Left kidney (tissue), 2 donors: ENCODE results near the gene APBB1. TPM values are rescaled to one million over a fixed set of nuclear protein-coding genes. Genes with fewer than 3 reads are reported as not detected.
"Not testable (repeated sequence)": the region's sequence is repeated elsewhere in the genome, so short reads cannot be mapped to it uniquely, and the experiment has no call there.

ENCODE experiments used
- DNase-seq: peaks from one replicate; pipeline ENCODE4 v3.0.0-alpha.2; 2013
- polyA plus RNA-seq: library from polyadenylated mRNA; unstranded; fragments of 120-200 nt; gene quantifications from one replicate; pipeline ENCODE4 v1.2.1, GENCODE V29; 2013; ENCODE audit not compliant: insufficient read length

The APBB1 gene
- polyA plus RNA-seq, 1 donor = 55.3 TPM

DNA sequence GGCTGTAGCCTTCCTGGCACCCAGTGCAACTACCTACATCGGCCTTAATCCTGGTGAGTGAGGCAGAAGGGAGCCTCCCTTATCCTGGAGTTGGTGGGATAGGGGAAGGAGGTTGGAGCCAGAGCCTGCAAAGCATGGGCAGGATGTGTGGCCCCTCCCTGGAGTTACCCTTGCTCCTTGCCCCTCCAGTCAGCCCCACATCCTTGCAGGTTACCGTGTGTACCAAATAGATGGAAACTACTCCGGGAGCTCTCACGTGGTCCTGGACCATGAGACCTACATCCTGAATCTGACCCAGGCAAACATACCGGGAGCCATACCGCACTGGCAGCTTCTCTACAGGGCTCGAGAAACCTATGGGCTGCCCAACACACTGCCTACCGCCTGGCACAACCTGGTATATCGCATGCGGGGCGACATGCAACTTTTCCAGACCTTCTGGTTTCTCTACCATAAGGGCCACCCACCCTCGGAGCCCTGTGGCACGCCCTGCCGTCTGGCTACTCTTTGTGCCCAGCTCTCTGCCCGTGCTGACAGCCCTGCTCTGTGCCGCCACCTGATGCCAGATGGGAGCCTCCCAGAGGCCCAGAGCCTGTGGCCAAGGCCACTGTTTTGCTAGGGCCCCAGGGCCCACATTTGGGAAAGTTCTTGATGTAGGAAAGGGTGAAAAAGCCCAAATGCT, 24.8 kb downstream of the APBB1 start:
- DNase-seq = no peak

DNA sequence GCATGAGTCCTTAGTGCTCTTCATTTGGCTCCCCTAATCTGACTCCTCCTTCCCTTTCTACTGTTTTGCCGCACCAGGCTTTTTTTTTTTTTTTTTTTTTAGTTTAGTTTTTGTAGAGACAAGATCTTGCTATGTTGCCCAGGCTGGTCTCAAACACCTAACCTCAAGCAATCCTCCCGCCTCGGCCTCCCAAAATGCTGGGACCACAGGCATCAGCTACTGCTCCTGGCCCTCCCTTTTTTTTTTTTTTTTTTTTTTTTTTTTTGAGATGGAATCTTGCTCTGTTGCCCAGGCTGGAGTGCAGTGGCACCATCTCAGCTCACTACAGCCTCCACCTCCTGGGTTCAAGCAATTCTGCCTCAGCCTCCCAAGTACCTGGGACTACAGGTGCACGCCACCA, 26.6 kb downstream of the APBB1 start:
- not testable (repeated sequence) for DNase-seq

DNA sequence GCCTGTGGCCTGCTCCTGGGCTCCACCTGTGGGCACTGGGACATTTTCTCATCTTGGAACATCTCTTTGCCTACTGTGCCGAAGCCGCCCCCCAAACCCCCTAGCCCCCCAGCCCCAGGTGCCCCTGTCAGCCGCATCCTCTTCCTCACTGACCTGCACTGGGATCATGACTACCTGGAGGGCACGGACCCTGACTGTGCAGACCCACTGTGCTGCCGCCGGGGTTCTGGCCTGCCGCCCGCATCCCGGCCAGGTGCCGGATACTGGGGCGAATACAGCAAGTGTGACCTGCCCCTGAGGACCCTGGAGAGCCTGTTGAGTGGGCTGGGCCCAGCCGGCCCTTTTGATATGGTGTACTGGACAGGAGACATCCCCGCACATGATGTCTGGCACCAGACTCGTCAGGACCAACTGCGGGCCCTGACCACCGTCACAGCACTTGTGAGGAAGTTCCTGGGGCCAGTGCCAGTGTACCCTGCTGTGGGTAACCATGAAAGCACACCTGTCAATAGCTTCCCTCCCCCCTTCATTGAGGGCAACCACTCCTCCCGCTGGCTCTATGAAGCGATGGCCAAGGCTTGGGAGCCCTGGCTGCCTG, 27.3 kb downstream of the APBB1 start:
- DNase-seq = no peak

DNA sequence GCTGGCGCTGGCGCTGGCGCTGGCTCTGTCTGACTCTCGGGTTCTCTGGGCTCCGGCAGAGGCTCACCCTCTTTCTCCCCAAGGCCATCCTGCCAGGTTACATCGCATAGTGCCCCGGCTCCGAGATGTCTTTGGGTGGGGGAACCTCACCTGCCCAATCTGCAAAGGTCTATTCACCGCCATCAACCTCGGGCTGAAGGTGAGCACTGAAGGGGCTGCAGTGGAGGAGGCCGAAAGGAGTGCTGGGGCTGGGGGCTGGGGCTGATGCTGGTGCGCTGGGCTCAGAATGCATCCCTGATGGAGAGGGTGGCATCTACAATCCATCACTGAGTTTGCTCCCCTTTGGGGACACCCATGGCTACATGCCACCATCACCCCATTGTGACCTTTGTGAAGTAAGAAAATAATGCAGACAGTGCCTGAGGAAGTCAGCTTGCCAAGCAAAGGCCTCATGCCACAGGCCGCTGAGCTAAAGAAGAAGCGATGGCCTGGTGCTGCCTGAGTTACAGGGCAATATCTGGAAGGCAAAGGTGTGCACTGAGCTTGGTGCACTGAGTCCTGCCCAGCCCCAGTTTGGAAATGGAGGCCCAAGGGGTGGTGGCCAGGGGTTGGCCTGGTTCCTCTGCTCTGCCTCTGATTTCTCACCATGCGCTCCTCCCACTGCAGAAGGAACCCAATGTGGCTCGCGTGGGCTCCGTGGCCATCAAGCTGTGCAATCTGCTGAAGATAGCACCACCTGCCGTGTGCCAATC, 28.0 kb downstream of the APBB1 start:
- no peak for DNase-seq

DNA sequence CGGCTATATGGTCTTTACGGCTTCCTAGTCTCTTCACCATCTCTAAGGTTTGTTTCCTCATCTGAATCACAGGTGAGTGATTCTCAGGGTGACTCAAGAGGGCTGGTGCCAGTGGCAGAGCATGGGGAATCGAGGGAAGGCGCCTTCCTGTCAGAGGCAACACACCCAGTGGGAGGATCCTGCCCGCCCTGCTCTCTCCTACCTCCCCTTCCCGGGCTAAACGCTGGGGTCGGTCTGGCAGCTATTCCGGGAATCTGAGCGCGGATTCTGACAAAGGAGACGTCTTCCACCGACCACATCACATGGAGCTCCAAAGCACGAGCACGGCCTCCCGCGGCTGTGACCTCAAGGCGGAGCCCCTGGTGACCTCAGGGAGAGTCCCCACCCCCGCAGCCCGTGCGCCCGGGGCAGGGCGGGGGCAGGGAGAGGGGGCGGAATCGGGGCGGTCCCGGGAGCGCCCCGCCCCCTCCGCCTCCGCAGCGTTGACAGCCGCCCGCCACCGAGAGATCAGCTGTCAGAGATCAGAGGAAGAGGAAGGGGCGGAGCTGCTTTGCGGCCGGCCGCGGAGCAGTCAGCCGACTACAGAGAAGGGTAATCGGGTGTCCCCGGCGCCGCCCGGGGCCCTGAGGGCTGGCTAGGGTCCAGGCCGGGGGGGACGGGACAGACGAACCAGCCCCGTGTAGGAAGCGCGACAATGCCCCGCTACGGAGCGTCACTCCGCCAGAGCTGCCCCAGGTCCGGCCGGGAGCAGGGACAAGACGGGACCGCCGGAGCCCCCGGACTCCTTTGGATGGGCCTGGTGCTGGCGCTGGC, 28.8 kb downstream of the APBB1 start, which contains the start of gene SMPD1:
SMPD1 (plus strand) TSS at position 570 of the 813 bp plus-strand sequence; CDS start at position 695, 125 bp downstream.
- DNase-seq = peak; percentile 81

DNA sequence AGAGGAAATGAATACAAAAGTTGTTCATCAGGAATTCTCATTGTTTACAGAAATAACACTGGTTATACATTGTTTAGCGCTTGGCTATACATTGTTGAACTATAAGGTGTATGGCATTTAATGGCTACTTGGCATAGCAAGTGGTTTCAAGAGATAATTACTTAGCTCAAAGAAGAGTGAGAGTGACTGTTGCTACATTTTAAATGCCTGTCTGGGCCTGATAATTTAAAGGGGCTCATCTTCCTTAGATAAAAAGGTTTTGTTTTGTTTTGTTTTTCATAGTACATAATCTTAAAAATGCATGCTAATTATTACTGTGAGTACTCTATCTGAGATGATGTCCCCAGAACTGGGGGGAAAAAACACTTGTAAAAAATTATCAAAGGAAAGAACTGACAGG, 30.1 kb downstream of the APBB1 start:
- DNase-seq = no peak

DNA sequence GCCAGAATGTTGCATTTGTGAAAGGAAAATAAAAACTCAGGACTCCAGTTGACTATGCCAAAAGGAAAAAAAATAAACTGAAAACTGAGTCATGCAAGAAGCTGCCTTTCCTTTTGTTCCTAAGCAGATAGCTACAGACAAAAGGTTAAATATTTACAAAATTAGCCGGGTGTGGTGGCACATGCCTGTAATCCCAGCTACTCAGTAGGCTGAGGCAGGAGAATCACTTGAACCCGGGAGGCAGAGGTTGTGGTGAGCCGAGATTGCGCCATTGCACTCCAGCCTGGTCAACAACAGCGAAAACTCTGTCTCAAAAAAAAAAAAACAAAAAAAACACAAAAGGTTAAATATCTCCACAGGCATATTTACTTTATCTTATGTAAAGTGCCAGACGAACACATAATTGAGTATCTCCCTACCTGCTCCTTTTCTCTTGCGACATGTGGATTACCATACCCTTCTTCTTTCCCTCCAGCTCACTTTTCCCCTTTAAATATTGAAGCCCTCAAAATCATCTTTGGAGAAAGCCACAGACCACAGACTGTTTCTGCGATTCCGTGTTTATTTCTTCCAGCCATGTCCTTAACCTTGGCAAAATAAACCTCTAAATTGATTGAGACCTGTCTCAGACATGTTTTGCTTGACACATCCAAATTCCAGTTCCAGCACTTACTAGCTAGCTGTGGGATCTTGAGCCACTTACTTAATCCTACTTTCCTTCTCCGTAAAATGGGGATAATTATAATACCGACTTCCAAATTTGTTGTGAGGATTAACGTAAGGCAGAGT, 30.9 kb downstream of the APBB1 start:
- no peak for DNase-seq

DNA sequence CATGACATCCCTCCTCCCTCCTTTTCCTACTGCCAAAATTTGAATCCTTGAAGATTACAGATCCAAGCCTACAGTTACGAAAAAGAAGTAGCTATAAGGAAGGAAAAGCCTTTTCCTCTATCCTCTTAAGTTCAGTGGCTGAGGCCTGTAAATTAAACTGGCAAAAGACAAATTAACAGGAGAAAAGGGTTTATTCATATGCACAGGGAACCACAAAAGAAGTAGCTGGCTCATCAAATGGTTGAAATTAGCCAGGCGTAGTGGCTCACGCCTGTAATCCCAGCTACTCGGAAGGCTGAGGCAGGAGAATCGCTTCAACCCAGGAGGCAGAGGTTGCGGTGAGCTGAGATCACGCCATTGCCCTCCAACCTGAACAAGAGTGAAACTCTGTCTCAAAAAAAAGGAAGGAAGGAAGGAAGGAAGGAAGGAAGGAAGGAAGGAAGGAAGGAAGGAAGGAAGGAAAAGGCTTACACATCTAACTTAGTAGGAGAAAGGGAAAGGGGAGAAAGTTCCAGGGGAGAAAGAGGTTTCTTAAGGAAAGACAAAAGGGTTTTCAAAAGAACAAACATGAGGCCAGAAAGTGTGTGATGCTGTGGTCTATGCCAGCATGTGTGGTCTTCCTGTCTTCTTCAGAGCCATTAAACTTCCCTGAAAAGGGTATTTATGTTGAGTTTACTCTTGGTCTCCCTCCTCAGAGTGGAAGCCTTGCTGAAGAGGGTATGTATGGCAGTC, 33.7 kb downstream of the APBB1 start:
- DNase-seq = no peak

DNA sequence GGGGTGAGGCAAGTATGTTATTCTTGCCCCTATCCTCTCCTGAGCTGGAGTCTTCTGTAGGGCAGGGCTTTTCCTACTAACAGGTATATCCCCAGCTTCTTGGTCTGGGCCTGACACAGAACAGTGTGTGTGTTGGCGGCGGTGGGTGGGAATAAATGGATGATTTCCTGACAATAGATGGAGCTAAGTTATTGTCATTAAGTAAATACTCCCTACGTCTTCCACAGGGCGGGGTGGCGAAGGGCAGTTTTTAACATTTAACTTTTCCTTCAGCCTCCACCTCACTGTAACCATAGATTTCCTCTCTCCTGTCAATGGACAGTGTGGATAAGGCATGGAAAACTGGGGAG, 40.3 kb downstream of the APBB1 start:
- DNase-seq = no peak

DNA sequence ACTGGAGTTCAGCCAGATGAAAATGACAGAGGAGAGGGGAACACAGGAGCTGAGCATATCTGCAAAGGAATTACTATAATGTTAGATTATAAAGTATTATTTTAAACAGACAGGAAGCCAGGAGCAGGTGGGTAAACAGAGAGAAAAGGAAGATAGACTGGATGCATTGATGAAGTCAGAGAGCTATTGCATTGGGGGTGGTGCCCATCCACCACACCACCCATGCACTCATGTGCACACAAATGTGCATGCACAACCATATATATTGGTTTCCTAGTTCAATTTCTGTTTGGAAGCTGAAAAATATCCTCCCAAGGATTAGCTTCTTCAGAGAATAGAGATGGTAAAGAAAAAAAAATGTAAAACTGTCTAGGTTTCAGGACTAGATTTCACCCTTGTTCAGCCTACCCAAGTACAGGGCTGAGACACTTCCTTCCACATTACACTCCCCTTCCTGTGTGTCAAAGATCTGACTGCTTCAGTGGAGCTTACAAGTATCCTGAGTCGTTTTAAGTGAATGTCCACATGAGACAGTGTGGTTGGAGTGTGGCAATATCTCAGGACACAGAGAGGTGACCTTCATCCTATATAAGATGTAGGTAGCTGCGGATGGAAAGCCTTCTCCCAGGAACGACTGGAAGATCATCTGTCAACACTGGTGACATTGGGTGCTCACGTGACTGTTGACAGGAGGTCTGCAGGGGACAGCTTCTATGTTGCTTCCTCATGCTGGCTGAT, 40.8 kb downstream of the APBB1 start:
- DNase-seq = no peak

DNA sequence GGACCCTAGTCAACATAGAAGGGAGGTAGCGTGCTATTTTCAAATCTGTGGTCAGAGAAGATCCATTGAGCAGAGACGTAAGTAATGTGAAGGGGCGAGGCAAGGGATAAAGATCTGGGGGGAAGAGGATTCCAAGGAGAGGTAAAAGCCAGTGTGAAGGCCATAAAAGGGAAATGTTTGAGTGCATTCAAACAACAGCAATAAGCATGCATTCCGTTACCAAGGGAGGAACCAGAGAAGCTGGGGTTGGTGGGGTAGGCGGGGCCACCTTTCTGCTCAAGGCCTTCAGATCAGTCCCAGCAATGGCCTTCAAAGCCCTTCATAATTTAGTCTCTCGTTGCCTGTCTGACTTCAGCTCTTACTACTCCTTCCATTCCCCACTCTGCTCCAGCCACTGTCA, 47.1 kb downstream of the APBB1 start:
- DNase-seq = no peak

DNA sequence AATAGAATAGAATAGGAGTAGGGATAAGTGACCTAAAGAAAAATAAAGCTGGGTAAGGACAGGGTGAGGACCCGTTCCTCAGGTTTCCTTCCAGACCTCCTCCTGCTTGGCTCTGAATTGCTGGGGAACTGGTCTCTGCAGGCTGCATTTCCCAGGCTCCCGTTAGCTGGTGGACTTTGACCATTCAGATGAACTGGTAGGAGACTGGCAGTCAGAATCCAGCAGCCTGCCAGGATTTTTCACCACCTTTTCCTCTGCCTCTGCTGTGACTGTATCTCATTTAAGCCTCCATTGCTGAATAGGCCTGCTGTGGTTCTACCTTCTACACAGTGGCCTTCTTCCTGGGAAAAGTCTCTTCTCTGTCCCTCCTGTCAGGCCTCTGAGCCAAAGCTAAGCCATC, 53.2 kb downstream of the APBB1 start:
- no peak for DNase-seq

DNA sequence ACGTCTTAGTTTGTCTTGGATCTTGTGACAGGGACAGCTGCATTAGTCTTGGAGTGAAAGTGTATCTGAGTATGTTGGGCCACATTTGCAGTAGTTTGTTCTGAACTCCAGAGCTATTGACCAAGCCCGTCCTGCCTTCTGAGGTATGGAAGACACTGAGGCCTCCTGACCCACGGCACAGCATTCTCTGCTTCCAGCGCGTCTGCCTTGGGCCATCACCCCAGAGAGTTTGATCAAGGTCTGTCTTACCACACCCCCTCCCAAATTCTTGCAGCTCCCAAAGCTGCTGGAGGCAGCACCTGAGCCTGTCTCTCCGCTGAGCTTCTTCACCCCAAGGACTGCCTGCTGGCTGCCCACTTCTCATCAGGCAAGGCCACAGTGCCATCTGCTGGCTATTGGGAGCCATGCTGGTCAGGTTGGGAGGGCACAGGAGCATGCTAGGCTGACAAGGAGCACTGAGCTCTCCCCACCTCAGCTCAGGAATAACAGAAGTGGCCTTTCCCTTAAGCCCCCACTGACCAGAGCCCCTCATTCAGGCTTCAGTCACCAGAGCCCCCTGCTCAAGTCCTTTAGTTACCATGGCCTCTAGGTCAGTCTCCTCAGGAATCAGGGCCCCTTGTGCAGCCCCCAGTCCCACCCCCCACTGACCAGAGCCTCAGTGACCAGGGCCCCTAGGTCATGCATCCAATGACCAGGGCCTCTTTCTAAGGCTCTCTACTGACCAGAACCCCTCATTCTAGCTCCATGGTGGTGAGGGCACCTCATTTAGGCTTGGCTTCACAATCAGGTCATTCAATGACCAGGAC, 55.8 kb downstream of the APBB1 start:
- DNase-seq = peak; percentile 69

DNA sequence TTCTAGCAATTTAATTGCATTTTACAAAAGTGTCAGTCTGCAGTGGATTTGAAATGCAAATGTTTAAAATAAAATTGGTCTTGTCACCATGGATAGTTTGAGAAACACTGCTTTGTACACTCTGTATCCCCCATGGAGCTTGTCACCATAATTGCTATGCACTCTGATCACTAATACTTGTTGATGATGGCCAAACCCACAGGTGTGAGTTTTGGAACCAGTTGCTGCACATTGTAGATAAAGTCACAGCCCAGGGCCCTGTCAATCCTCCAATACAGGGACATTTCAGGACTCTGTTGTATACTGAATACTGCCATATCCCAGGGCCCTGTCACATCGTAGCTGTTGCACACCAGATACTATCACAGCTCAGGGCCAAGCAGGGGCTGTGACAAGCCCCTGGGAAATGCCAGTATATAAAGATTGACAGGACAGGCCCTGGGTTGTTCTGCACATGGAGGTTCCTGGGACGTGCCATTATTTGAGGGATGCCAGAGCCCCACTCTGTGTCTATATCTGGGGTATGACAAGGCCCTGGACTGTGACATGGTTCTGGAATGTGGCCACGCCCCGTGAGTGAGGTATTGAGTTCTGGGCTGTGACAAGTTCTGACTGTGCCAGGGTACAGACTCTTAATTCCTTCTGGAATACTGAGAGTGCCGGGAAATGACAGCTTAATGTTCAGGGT, 56.6 kb downstream of the APBB1 start:
- DNase-seq = no peak

DNA sequence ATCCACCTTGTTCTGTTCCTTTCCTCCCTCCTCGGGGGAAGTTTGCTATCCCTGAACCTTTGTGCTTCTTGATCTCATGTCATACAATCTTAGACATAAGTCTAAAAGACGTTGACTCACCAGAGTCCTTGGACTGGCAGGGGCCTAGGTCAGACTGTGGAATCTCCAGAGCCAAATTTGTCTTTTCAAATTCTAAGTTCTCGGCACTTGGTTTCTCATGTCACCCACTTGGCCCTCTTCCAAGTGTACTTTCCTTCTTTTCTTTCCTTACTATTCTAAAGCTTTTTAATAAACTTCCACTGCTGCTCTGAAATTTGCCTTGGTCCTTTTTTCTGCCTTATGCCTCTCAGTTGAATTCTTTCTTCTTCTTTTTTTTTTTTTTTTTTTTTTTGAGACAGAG, 58.7 kb downstream of the APBB1 start:
- DNase-seq = no peak

DNA sequence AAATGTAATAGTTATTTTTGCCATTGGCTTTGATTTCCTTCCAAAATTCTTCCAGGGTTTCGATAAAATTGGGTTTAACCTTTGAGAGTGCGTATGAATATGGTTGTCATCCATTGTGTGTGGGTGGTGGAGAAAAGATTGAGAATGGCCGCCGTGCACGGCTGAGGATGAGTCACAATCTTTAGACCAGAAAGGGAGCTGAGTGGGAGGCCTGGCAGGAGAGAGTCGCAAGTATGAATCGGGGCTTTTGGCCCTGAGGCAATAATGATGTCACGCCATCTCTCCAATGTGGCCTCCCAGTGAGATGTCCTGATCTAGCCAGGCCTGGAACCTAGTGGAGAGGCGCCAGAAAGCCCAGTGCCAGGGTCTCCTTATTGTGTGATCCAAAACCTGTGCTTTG, 61.7 kb downstream of the APBB1 start:
- no peak for DNase-seq

DNA sequence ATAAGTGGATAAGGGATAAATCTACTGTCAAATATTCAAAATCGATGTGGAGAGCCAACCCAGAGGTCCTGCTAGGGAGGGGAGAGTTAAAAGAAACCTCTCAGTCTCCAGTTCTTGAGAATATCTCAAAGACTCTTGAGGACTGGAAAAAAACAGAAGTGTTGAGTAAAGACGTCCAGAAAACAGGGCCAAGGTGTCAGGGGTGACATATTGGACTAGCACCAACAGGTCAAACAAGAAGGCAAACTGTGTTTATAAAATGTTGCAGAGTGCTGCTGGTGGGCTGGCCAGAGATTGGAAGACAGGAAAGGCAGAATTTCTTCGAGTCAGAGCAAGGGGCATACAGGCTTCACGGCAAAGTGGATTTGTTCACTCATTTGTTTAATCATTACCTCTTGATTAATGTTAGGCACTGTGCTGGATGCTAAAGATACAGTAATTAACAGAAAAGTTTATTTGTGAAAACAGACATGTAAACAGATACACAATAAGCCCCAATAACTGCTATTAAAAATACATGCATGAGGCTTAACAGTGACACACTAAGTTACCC, 62.3 kb downstream of the APBB1 start:
- DNase-seq = no peak
